ENCODE results near the gene STX2.

Gene STX2

GRCh38 chr12:130832561-130833209 lies 6.4 kb downstream of the STX2 start:
- H3K4me2 ChIP-seq (ENCODE audit: low read depth, low read length, poor library complexity, severe bottlenecking): no peak overlapping the region

GRCh38 chr12:130831876-130832405 lies 7.1 kb downstream of the STX2 start:
- Histone ChIP-seq H3F3A (ENCODE audit: insufficient read depth) (0 out of 2 replicates have a peak, but pooled peaks cover 3% of the 10 kb centered on the region), H3K9me2 (replicated peaks; ENCODE audit: insufficient read depth, low read length) (no peaks in the 10 kb centered on the region), H3K9me3 (ENCODE audit: insufficient read depth, low read length) (no peaks in the 10 kb centered on the region), H2AFZ (ENCODE audit: low read depth, low read length, severe bottlenecking) (no peak overlapping the region), H3K36me3 (ENCODE audit: low read length) (no peaks in the 10 kb centered on the region), H3K27ac (ENCODE audit: low read depth, low read length) (no peak overlapping the region), H3K4me2 (ENCODE audit: low read depth, low read length, poor library complexity, severe bottlenecking) (no peak overlapping the region), H3K9ac (ENCODE audit: low read length) (no peak overlapping the region), H3K4me3 (ENCODE audit: insufficient read depth, low read length, poor library complexity, severe bottlenecking) (no peak overlapping the region), H4K20me1 (ENCODE audit: low read depth, low read length) (no peaks in the 10 kb centered on the region), H3K79me2 (ENCODE audit: insufficient read depth, low read length) (0 out of 2 replicates have a peak, but pooled peaks cover 10% of the 10 kb centered on the region), H3K27me3 (ENCODE audit: low read length) (no peaks in the 10 kb centered on the region)
- TF ChIP-seq CTCF (IDR thresholded peaks at IDR 0.05; ENCODE audit: insufficient read depth, low read length, poor library complexity, severe bottlenecking) (no peak), EZH2phosphoT487 (conservative IDR thresholded peaks at IDR 0.05; ENCODE audit: low read length) (no peak)

More at GRCh38 chr12:130832561-130833209, 6.4 kb downstream of the STX2 start:
- Histone ChIP-seq H2AFZ (ENCODE audit: low read depth, low read length, severe bottlenecking) (no peak overlapping the region), H3K4me3 (ENCODE audit: insufficient read depth, low read length, poor library complexity, severe bottlenecking) (no peak overlapping the region), H3K79me2 (ENCODE audit: insufficient read depth, low read length) (0 out of 2 replicates have a peak, but pooled peaks cover 10% of the 10 kb centered on the region), H3K27me3 (ENCODE audit: low read length) (no peaks in the 10 kb centered on the region), H3K27ac (ENCODE audit: low read depth, low read length) (no peak overlapping the region), H3K9me2 (replicated peaks; ENCODE audit: insufficient read depth, low read length) (no peaks in the 10 kb centered on the region), H3K9me3 (ENCODE audit: insufficient read depth, low read length) (no peaks in the 10 kb centered on the region), H3K36me3 (ENCODE audit: low read length) (no peaks in the 10 kb centered on the region), H4K20me1 (ENCODE audit: low read depth, low read length) (no peaks in the 10 kb centered on the region), H3K9ac (ENCODE audit: low read length) (no peak overlapping the region), H3F3A (ENCODE audit: insufficient read depth) (0 out of 2 replicates have a peak, but pooled peaks cover 3% of the 10 kb centered on the region)
- no peak for TF ChIP-seq CTCF (IDR thresholded peaks at IDR 0.05; ENCODE audit: insufficient read depth, low read length, poor library complexity, severe bottlenecking)
- TF ChIP-seq EZH2phosphoT487 (conservative IDR thresholded peaks at IDR 0.05; ENCODE audit: low read length): no peak

- no peaks in the 10 kb centered on the region for H3K36me3 ChIP-seq (ENCODE audit: low read length)
- H3K9me2 ChIP-seq (replicated peaks; ENCODE audit: insufficient read depth, low read length): no peaks in the 10 kb centered on the region
- no peaks in the 10 kb centered on the region for H3K27me3 ChIP-seq (ENCODE audit: low read length)
- no peak overlapping the region for H3K27ac ChIP-seq (ENCODE audit: low read depth, low read length)
- H3K9ac ChIP-seq (ENCODE audit: low read length): no peak overlapping the region
- no peak for TF ChIP-seq CTCF (IDR thresholded peaks at IDR 0.05; ENCODE audit: insufficient read depth, low read length, poor library complexity, severe bottlenecking)
- TF ChIP-seq EZH2phosphoT487 (conservative IDR thresholded peaks at IDR 0.05; ENCODE audit: low read length): no peak
- no peaks in the 10 kb centered on the region for H4K20me1 ChIP-seq (ENCODE audit: low read depth, low read length)
- H3K9me3 ChIP-seq (ENCODE audit: insufficient read depth, low read length): no peaks in the 10 kb centered on the region
- H3K4me2 ChIP-seq (ENCODE audit: low read depth, low read length, poor library complexity, severe bottlenecking): no peak overlapping the region
- no peak overlapping the region for H3K4me3 ChIP-seq (ENCODE audit: insufficient read depth, low read length, poor library complexity, severe bottlenecking)
- H3F3A ChIP-seq (ENCODE audit: insufficient read depth): no peaks in the 10 kb centered on the region
- 0 out of 2 replicates have a peak, but pooled peaks cover 10% of the 10 kb centered on the region for H3K79me2 ChIP-seq (ENCODE audit: insufficient read depth, low read length)
- H2AFZ ChIP-seq (ENCODE audit: low read depth, low read length, severe bottlenecking): no peak overlapping the region
These were observed 7.8 kb downstream of the STX2 start for GRCh38 chr12:130831246-130831645.

Measured in SU-DHL-6 (cell line).